NCI-H524 treated with DMSO at 0.1 percent for 48 hours (cell line): ENCODE results near the gene MAGI2.
"Not testable (repeated sequence)": the region's sequence is repeated elsewhere in the genome, so short reads cannot be mapped to it uniquely, and the experiment has no call there.

Source experiments
- DNase-seq: peaks from one replicate; lab custom pipeline; 2025; lab: John Stamatoyannopoulos, UW

Gene MAGI2

GRCh38 chr7:78638364-78638763 is 815.1 kb downstream of the MAGI2 start:
- no peak for DNase-seq

- DNase-seq = no peak
Measured at GRCh38 chr7:78636727-78637126, 816.7 kb downstream of the MAGI2 start.

GRCh38 chr7:78635026-78635793 is 818.3 kb downstream of the MAGI2 start:
- DNase-seq = no peak

GRCh38 chr7:78634093-78634492 is 819.4 kb downstream of the MAGI2 start:
- no peak for DNase-seq

- DNase-seq = peak; percentile 69
Measured at GRCh38 chr7:78620920-78621319, 832.5 kb downstream of the MAGI2 start.

GRCh38 chr7:78616539-78616938 is 836.9 kb downstream of the MAGI2 start:
- DNase-seq = no peak

GRCh38 chr7:78609281-78609680 is 844.2 kb downstream of the MAGI2 start:
- DNase-seq = no peak

- DNase-seq = no peak
Measured at GRCh38 chr7:78607099-78607498, 846.4 kb downstream of the MAGI2 start.

- DNase-seq = no peak
Measured at GRCh38 chr7:78605119-78605518, 848.3 kb downstream of the MAGI2 start.

- DNase-seq = no peak
Measured at GRCh38 chr7:78601728-78602127, 851.7 kb downstream of the MAGI2 start.

GRCh38 chr7:78594156-78594555 is 859.3 kb downstream of the MAGI2 start:
- DNase-seq = no peak

GRCh38 chr7:78588393-78588792 is 865.1 kb downstream of the MAGI2 start:
- no peak for DNase-seq

- DNase-seq = no peak
Measured at GRCh38 chr7:78587443-78588044, 865.9 kb downstream of the MAGI2 start.

- DNase-seq = no peak
Measured at GRCh38 chr7:78585980-78586379, 867.5 kb downstream of the MAGI2 start.

- no peak for DNase-seq
Measured at GRCh38 chr7:78578686-78579085, 874.8 kb downstream of the MAGI2 start.

GRCh38 chr7:78577174-78577952 is 876.1 kb downstream of the MAGI2 start:
- DNase-seq = not testable (repeated sequence)

- no peak for DNase-seq
Measured at GRCh38 chr7:78576236-78576635, 877.2 kb downstream of the MAGI2 start.

- DNase-seq = no peak
Measured at GRCh38 chr7:78571292-78571691, 882.2 kb downstream of the MAGI2 start.

- no peak for DNase-seq
Measured at GRCh38 chr7:78568690-78569089, 884.8 kb downstream of the MAGI2 start.

- no peak for DNase-seq
Measured at GRCh38 chr7:78567836-78568235, 885.6 kb downstream of the MAGI2 start.

GRCh38 chr7:78565784-78566183 is 887.7 kb downstream of the MAGI2 start:
- DNase-seq = no peak

GRCh38 chr7:78563191-78563590 is 890.3 kb downstream of the MAGI2 start:
- DNase-seq = peak; percentile 97

- no peak for DNase-seq
Measured at GRCh38 chr7:78562191-78562590, 891.3 kb downstream of the MAGI2 start.
